Omental fat pad (tissue), 4 donors: ENCODE measurements around the gene YTHDC1. TPM values are rescaled to one million over a fixed set of nuclear protein-coding genes. Genes with fewer than 3 reads are reported as not detected.
A peak's percentile ranks its signal among the peaks of the same experiment; 100 is the strongest.

Experiments used
- ATAC-seq: fragments of 150-250 bp; one replicate; pipeline ENCODE4 v1.9.1; 2016; ENCODE audit warnings: mild to moderate bottlenecking, moderate library complexity; ENCODE audit not compliant: low FRiP score
- DNase-seq: peaks from one replicate; pipeline ENCODE4 v3.0.0-alpha.2; 2019; ENCODE audit warnings: low spot score
- CTCF ChIP-seq, 3 donors: fragments of 450-650 bp; IDR thresholded peaks; one replicate each; pipeline ENCODE4 v1.5.1; 2016 to 2017; ENCODE audit warnings: antibody characterized with exemption in 3 of 3, mild to moderate bottlenecking in 3 of 3, moderate library complexity in 2 of 3
- small RNA-seq: library from RNA; depleted of rRNA; stranded (forward); fragments of <200 nt; gene quantifications from one replicate; pipeline ENCODE3, GENCODE V24; 2016
- total RNA-seq, 4 donors: library from RNA; depleted of rRNA; stranded (reverse); fragments of >200 nt; gene quantifications; one replicate each; pipeline ENCODE4 v1.1.0, GENCODE V29; 2016

YTHDC1 gene
- total RNA-seq, 4 donors from 2014 or later: 43.3 to 78.2 (median 60.9) TPM

- ATAC-seq (peak; percentile 81), DNase-seq (no peak)
- TF ChIP-seq CTCF (IDR thresholded peaks at IDR 0.05): peak in 1 of 3 donors; percentile 28
These were observed 78.0 kb downstream of the YTHDC1 start for GRCh38 chr4:68271851-68272357.

- ATAC-seq: no peak
- no peak for DNase-seq
- TF ChIP-seq CTCF (IDR thresholded peaks at IDR 0.05): no peak
These were observed 82.4 kb downstream of the YTHDC1 start for GRCh38 chr4:68267433-68267944.

- no peak for TF ChIP-seq CTCF (IDR thresholded peaks at IDR 0.05)
- DNase-seq (no peak), ATAC-seq (no peak)
These were observed 84.9 kb downstream of the YTHDC1 start for GRCh38 chr4:68264875-68265565.

Small RNA genes lying within 50 kb of the gene (small RNA-seq; reads per million reads assigned to genes)
- 0.90 reads per million for gene MT2P1

Other genes starting within 250 kb of the YTHDC1 start
- not detected for gene TMPRSS11F, start 220.2 kb downstream of the YTHDC1 start, total RNA-seq
- not detected for gene TMPRSS11B, start 104.4 kb downstream of the YTHDC1 start, total RNA-seq
- not detected for gene TMPRSS11E, start 97.4 kb upstream of the YTHDC1 start, total RNA-seq
- gene UGT2B17, start 226.2 kb upstream of the YTHDC1 start, total RNA-seq: not detected